ENCODE results near the gene CDON.
"Not testable (repeated sequence)": the region's sequence is repeated elsewhere in the genome, so short reads cannot be mapped to it uniquely, and the experiment has no call there.

CDON gene

GRCh38 chr11:126046570-126047195 lies 16.0 kb downstream of the CDON start:
- no peak for DNase-seq (ENCODE audit: low read depth, low spot score)

GRCh38 chr11:126039485-126040271 lies 23.0 kb downstream of the CDON start:
- no peak for DNase-seq (ENCODE audit: low read depth, low spot score)

GRCh38 chr11:126035718-126036117 lies 26.9 kb downstream of the CDON start:
- no peak for DNase-seq (ENCODE audit: low read depth, low spot score)

GRCh38 chr11:126034933-126035425 lies 27.7 kb downstream of the CDON start:
- no peak for DNase-seq (ENCODE audit: low read depth, low spot score)

GRCh38 chr11:126034039-126034932 lies 28.4 kb downstream of the CDON start:
- no peak for DNase-seq (ENCODE audit: low read depth, low spot score)

GRCh38 chr11:126032375-126032774 lies 30.3 kb downstream of the CDON start:
- DNase-seq (ENCODE audit: low read depth, low spot score), result no peak

- no peak for DNase-seq (ENCODE audit: low read depth, low spot score)
These were observed 32.9 kb downstream of the CDON start for GRCh38 chr11:126029805-126030204.

GRCh38 chr11:126029237-126029636 lies 33.4 kb downstream of the CDON start:
- no peak for DNase-seq (ENCODE audit: low read depth, low spot score)

GRCh38 chr11:126028534-126028933 lies 34.1 kb downstream of the CDON start:
- DNase-seq (ENCODE audit: low read depth, low spot score), result not testable (repeated sequence)

- DNase-seq (ENCODE audit: low read depth, low spot score), result no peak
These were observed 36.1 kb downstream of the CDON start for GRCh38 chr11:126026579-126026978.

GRCh38 chr11:126025822-126026221 lies 36.8 kb downstream of the CDON start:
- no peak for DNase-seq (ENCODE audit: low read depth, low spot score)

GRCh38 chr11:126024123-126024522 lies 38.5 kb downstream of the CDON start:
- DNase-seq (ENCODE audit: low read depth, low spot score), result no peak

GRCh38 chr11:126012852-126013251 lies 49.8 kb downstream of the CDON start:
- DNase-seq (ENCODE audit: low read depth, low spot score), result no peak

- no peak for DNase-seq (ENCODE audit: low read depth, low spot score)
These were observed 50.9 kb downstream of the CDON start for GRCh38 chr11:126011754-126012153.

- DNase-seq (ENCODE audit: low read depth, low spot score), result no peak
These were observed 51.4 kb downstream of the CDON start for GRCh38 chr11:126011265-126011664.

- no peak for DNase-seq (ENCODE audit: low read depth, low spot score)
These were observed 53.7 kb downstream of the CDON start for GRCh38 chr11:126008956-126009355.

GRCh38 chr11:126007238-126007637 lies 55.4 kb downstream of the CDON start:
- no peak for DNase-seq (ENCODE audit: low read depth, low spot score)

- DNase-seq (ENCODE audit: low read depth, low spot score), result no peak
These were observed 56.6 kb downstream of the CDON start for GRCh38 chr11:126006068-126006467.

- DNase-seq (ENCODE audit: low read depth, low spot score), result no peak
These were observed 60.5 kb downstream of the CDON start for GRCh38 chr11:126002181-126002580.

GRCh38 chr11:125999234-125999880 lies 63.3 kb downstream of the CDON start:
- DNase-seq (ENCODE audit: low read depth, low spot score), result no peak

- DNase-seq (ENCODE audit: low read depth, low spot score), result no peak
These were observed 64.4 kb downstream of the CDON start for GRCh38 chr11:125998267-125998666.

GRCh38 chr11:125995313-125995712 lies 67.4 kb downstream of the CDON start:
- DNase-seq (ENCODE audit: low read depth, low spot score), result no peak
